Natural killer cell treated with Interleukin-12 subunit alpha and Interleukin-12 subunit beta and Interleukin-15 and Interleukin-18, amount 100 ng/mL, for 72 hours (primary cell): Measurements from ENCODE around the gene NPLOC4. TPM values are rescaled to one million over a fixed set of nuclear protein-coding genes. Genes with fewer than 3 reads are reported as not detected.
A peak's percentile ranks its signal among the peaks of the same experiment; 100 is the strongest.
"Not testable (repeated sequence)": the region's sequence is repeated elsewhere in the genome, so short reads cannot be mapped to it uniquely, and the experiment has no call there.

Source experiments
- ATAC-seq, 2 donors: fragments of 150-1000 bp; cut with Tn5 transposase in 1 of 2; sonication (Bioruptor Pico), chemical (Tn5 transposase) in 1 of 2; 2 replicates each; pipeline ENCODE4 v1.10.0; 2021
- DNase-seq: peaks from one replicate; pipeline ENCODE4 v3.0.0; 2022; ENCODE audit warnings: low spot score
- H3K27ac Mint-ChIP-seq, 2 donors: 1 replicate in 1 of 2; 2 replicates in 1 of 2; pipeline ENCODE4 v1.8.0; 2022; ENCODE audit warnings: mixed read lengths in 2 of 2, mild to moderate bottlenecking in 1 of 2, moderate library complexity in 1 of 2
- H3K27me3 Mint-ChIP-seq, 2 donors: 1 replicate in 1 of 2; 2 replicates in 1 of 2; pipeline ENCODE4 v1.8.0; 2022; ENCODE audit warnings: mixed read lengths in 2 of 2
- H3K36me3 Mint-ChIP-seq: one replicate; pipeline ENCODE4 v1.8.0; 2022; ENCODE audit warnings: mixed read lengths
- H3K4me1 Mint-ChIP-seq, 2 donors: 1 replicate in 1 of 2; 2 replicates in 1 of 2; pipeline ENCODE4 v1.8.0; 2022; ENCODE audit warnings: low read depth in 2 of 2, mixed read lengths in 2 of 2, mild to moderate bottlenecking in 1 of 2
- H3K4me3 Mint-ChIP-seq: one replicate; pipeline ENCODE4 v1.8.0; 2022; ENCODE audit warnings: mixed read lengths
- H3K9me3 Mint-ChIP-seq: 2 replicates; pipeline ENCODE4 v1.8.0; 2022; ENCODE audit warnings: mixed read lengths
- total RNA-seq, 2 donors: library from RNA; stranded (reverse); gene quantifications; one replicate each; pipeline ENCODE4 v1.2.3, GENCODE V29; 2022

NPLOC4 gene
- total RNA-seq = 100 to 1,000 TPM; 161 to 174 TPM

DNA sequence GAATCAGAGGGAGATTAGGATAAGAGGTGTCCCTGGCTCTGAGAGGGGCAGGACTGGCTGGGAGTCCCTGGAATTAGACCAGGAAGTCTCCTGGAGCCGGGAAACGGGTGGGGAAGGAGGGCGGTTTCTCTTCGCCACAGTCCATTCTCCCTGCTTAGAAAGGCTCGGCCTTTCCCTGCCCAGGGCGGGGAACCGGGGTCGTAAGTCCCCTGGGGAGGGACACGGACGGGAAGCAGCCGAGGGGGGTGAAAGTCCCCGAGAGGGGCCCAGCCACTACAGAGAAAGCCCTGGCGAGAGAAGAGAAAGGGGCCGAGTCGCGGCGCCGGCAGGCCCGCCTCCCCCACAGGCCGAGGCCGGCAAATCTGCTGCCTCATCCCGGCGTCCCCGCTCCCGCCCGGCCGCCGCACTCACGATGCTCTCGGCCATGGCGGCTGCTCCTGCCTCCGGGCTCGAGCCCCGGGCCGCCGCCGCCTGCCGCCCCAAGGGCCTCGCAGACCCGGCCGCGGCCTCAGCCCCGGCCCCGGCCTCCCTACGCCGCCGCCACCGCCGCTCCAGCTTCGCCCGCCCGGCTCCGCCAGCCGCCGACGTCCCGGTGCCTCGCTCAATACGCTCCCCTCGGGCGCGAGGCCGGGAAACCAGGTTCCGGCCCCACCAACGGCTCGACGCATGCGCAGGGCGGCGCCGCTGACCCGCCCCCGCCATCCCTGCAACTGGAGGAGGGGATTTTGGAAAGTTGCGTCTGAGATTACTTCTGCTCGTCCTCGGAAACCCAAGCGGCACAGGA lies at the start of gene NPLOC4, which contains the start of gene TSPAN10:
NPLOC4 (minus strand) TSS at position 608 of the 784 bp plus-strand sequence; CDS start at position 426, 182 bp downstream.
TSPAN10 (plus strand) TSS at position 692 of the 784 bp plus-strand sequence. CDS start 5,217 bp downstream, outside the sequence.
- Mint-ChIP-seq H3K27ac (peak within 1 kb of the TSS; percentile 92 to 95), H3K4me3 (peak within 1 kb of the TSS; percentile 98), H3K36me3 (peaks cover 5% of the 10 kb centered on the region), H3K4me1 (peaks cover 9 to 15% of the 10 kb centered on the region in 2 donors), H3K9me3 (no peaks in the 10 kb centered on the region), H3K27me3 (no peaks in the 10 kb centered on the region)
- DNase-seq = peak; percentile 90
- peak; percentile 94 to 96 for ATAC-seq

DNA sequence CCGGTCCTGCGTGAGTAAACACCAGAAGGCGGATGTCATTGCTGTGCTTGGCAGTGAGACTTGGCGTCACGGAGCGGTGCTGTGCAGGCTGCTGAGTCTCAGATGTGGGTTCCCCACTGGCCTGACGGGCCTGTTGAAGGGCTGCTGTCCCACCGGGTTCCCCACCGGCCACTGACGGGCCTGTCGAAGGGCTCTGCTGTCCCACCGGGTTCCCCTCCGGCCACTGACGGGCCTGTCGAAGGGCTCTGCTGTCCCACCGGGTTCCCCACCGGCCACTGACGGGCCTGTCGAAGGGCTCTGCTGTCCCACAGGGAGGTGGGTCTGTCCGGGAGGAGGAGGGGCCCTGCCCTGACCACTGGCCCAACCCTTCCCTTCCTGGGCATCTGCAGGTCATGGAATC lies 49.7 kb upstream of the NPLOC4 start:
- no peaks in the 10 kb centered on the region for H3K9me3 Mint-ChIP-seq
- no peak overlapping the region for H3K27ac Mint-ChIP-seq

DNA sequence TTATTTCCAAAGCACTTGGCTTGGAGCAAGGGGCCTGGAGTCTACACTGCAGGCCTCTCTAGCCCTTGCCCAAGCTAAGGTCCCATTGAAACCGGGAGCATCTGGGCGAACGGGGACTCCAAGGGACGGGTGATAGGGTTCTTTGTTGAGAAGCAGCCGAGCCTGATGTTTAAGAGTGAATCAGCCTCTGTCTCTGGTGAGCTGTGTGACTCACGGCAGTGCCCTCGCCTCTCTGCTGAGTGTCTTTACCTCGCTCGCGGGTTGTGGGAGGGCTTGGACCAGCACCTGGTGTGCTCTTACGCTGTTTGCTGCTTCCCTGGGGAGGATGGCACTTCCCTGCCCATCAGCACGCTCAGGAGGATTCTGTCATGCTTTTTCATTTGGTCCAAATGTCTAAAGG lies 48.2 kb upstream of the NPLOC4 start:
- peak overlapping the region; percentile 86 to 88 for H3K27ac Mint-ChIP-seq
- no peak for ATAC-seq
- DNase-seq = no peak
- H3K27me3 Mint-ChIP-seq = no peaks in the 10 kb centered on the region
- H3K36me3 Mint-ChIP-seq = no peaks in the 10 kb centered on the region
- H3K4me1 Mint-ChIP-seq = peaks cover 34 to 48% of the 10 kb centered on the region in 2 donors
- H3K9me3 Mint-ChIP-seq = no peaks in the 10 kb centered on the region
- peak overlapping the region; percentile 91 for H3K4me3 Mint-ChIP-seq

More for the DNA sequence above, 49.7 kb upstream of the NPLOC4 start:
- Mint-ChIP-seq H3K4me3 (no peak overlapping the region), H3K36me3 (no peaks in the 10 kb centered on the region), H3K27me3 (no peaks in the 10 kb centered on the region), H3K4me1 (peaks cover 34 to 52% of the 10 kb centered on the region in 2 donors)
- no peak for DNase-seq
- ATAC-seq = no peak

DNA sequence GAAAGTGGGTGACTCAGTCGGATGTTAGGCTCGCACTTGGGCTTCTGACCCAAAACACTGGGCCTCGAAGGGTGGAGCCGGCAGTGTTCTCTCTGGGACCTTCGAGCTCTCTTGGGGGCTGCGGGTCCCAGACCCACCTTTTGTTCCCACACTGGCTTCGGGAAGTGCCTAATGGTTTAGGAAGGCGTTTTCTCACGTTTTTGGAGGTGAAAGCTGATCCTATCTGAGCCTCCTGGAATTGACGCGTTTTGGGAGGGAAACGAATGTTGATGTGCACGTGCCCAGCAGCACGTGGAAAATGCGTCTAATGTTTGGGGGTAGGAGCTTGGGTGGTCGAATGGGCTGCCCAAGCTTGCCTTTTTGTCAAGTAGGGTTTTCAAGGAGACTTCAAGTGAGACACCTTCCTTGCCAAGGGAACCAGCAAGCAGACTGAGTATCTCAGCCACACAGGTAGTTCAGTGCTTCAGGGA lies 47.6 kb upstream of the NPLOC4 start:
- Mint-ChIP-seq H3K4me1 (peaks cover 33 to 44% of the 10 kb centered on the region in 2 donors), H3K27ac (peak overlapping the region; percentile 86 to 88), H3K36me3 (no peaks in the 10 kb centered on the region), H3K4me3 (peak overlapping the region; percentile 91), H3K27me3 (no peaks in the 10 kb centered on the region), H3K9me3 (no peaks in the 10 kb centered on the region)
- DNase-seq (no peak), ATAC-seq (no peak)

DNA sequence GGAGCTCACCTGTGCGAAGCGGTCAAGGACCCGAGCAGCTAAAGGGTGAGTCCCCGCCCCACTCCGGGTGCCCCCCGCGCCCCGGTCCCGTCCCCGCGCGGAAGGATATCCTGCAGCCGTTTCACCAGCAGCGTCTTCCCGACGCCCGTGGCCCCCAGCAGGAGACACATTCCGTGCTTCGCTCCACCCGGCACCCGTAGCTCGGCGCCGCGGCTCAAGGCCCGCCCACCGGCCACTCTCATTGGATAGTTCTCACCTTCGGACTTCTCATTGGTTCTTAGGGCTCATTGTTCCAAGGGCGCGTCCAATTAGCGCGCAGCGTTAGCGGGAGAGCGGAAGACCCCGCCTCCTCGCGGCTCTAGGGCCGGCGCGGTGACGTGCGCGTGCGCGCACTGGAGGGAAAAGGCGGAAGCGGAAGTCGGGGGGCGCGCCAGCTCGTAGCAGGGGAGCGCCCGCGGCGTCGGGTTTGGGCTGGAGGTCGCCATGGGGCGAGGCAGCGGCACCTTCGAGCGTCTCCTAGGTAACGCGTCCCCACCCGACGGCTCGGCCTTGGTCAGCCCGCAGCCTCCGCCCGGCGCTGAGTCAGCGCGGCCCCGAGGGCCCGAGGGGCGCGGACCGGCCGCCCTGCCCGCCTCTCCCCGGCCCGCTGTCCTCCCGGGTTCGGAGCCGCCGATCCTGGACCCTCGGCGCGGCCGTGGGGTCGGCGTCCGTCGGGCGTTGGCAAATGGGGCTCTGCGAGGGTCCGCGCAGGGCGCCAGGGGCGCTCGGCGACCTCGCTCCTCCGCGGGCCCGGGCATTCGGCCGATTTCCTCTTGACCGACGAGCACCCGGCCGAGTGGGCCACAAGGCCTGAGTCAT lies 46.9 kb upstream of the NPLOC4 start, which contains the start of the genes ARL16 and HGS:
ARL16 (minus strand) TSS at position 214 of the 858 bp plus-strand sequence; CDS start at position 170, 44 bp downstream.
HGS (plus strand) TSS at position 428 of the 858 bp plus-strand sequence; CDS start at position 484, 56 bp downstream.
- Mint-ChIP-seq H3K27ac (peak within 1 kb of the TSS; percentile 86 to 88), H3K36me3 (no peaks in the 10 kb centered on the region), H3K4me1 (peaks cover 27 to 38% of the 10 kb centered on the region in 2 donors), H3K4me3 (peak within 1 kb of the TSS; percentile 91), H3K27me3 (no peaks in the 10 kb centered on the region), H3K9me3 (no peaks in the 10 kb centered on the region)
- ATAC-seq (peak; percentile 97 to 99), DNase-seq (peak; percentile 99)

DNA sequence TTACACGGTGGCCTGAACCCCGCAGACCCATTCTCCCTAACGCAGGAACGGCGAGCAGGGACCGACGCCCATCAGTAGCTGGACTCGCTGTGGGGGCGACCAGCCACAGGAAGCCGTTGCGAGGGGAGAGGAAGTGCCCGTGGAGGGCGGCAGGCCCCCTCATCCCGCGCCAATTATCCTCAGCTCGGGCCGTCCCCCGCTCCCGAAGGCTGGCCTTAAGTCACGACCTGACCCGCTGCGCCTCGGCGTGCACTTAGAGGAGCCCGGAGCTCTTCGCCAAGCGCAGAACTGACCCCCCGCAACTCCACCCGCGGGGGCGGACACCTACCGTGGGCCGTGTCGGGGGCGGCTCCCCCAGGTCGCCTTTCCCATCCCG lies 46.3 kb upstream of the NPLOC4 start:
- DNase-seq (no peak), ATAC-seq (peak; percentile 0 to 4)
- H3K4me1 Mint-ChIP-seq = peaks cover 26 to 36% of the 10 kb centered on the region in 2 donors
- H3K4me3 Mint-ChIP-seq = peak overlapping the region; percentile 90
- no peaks in the 10 kb centered on the region for H3K36me3 Mint-ChIP-seq
- H3K9me3 Mint-ChIP-seq = no peaks in the 10 kb centered on the region
- H3K27ac Mint-ChIP-seq = peak overlapping the region; percentile 86 to 88
- no peaks in the 10 kb centered on the region for H3K27me3 Mint-ChIP-seq

DNA sequence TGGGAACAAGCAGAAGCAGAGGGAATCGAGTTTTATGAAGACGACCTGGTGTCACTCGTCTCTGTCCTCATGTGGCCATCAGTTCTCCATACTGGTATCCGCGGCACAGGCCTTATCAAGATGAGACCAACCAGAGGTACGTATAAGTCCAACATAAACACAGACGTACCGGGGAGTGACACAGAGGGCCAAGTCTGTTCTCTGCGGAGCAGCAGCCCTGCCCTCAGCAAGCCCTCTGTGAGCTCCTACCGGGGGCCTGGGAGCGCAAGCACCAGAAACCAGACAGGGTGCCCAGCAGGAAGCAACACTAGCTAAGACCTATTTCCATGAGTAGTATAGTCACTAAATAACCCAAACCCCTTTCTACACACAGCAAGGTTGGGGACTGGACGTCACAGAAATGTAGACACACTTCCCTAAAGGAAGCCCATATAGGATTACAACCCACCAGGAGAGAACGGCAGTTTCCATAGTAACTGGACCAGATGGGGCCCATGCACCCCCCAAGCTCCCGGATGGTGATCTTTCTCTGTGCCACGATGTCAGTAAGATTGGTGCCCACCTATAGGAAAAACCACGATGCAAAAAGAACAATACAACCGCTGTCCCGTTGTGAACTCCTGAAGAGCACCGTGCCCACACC lies 45.8 kb upstream of the NPLOC4 start:
- H3K4me1 Mint-ChIP-seq = peaks cover 26 to 36% of the 10 kb centered on the region in 2 donors
- ATAC-seq (no peak), DNase-seq (no peak)
- peak overlapping the region; percentile 86 to 88 for H3K27ac Mint-ChIP-seq
- H3K9me3 Mint-ChIP-seq = no peaks in the 10 kb centered on the region
- no peaks in the 10 kb centered on the region for H3K27me3 Mint-ChIP-seq
- H3K4me3 Mint-ChIP-seq = peak overlapping the region; percentile 90
- H3K36me3 Mint-ChIP-seq = no peaks in the 10 kb centered on the region

DNA sequence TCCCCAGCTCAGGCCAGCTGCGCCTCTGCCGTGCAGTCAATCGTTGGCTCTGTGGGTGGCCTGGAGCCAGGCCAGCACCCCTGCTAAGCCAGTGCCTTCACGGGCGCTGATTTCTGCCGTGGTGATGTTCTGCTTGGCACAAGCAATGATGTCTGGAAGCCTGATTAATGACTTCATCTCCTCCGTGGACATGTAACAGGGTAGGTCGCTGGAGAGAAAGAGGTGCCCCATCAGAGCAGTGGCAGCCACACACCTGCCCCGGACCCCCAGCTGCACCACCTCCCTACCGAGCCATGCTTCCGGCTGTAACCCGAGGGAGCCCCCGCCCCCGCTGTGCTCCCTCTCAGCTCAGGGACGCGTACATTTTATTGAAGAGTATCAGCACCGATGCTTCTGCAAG lies 44.8 kb upstream of the NPLOC4 start:
- DNase-seq = no peak
- peaks cover 26 to 27% of the 10 kb centered on the region in 2 donors for H3K4me1 Mint-ChIP-seq
- H3K9me3 Mint-ChIP-seq = no peaks in the 10 kb centered on the region
- ATAC-seq = no peak
- H3K27me3 Mint-ChIP-seq = no peaks in the 10 kb centered on the region
- H3K36me3 Mint-ChIP-seq = no peaks in the 10 kb centered on the region
- no peak overlapping the region for H3K27ac Mint-ChIP-seq
- H3K4me3 Mint-ChIP-seq = no peak overlapping the region

DNA sequence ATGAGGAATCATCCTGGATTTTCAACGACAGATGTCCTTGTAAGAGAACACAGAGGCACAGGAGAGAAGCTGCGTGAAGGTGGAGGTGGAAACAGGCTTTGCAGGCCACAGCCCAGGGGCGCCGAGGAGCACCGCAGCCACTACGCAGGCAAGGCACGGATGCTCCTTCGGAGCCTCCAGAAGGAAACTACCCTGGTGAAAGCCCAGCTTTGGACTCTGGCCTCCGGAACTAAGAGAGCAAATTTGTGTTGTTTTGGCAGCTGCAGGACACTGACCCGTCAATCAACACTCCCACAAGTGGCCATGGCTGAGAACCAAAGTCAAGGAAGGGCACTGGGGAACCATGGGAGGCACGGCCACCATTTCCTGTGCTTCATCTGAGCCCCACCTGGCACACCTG lies 43.2 kb upstream of the NPLOC4 start:
- Mint-ChIP-seq H3K4me3 (no peak overlapping the region), H3K27me3 (no peaks in the 10 kb centered on the region), H3K27ac (no peak overlapping the region), H3K4me1 (peaks cover 24 to 26% of the 10 kb centered on the region in 2 donors), H3K9me3 (no peaks in the 10 kb centered on the region), H3K36me3 (no peaks in the 10 kb centered on the region)
- DNase-seq (no peak), ATAC-seq (no peak)

DNA sequence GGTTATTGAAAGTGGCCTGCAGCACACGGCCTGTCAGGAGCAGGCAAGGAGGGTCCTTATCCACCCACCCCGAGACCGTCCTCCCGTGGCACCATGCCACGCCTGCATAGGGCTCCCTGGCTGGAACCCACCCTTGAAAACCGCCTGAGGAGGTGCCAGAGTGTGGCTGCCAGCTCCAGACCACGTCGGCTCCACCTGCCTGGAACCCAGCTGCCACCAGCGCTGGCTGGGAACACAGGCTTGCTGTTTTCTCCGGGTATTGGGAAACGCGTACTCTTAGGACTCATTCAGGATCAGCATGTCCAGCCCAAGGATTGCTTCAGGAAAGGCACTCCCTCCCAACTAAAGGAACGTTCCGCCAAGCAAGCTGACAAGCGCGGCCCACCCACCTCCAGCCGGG lies 40.0 kb upstream of the NPLOC4 start:
- no peak for DNase-seq
- Mint-ChIP-seq H3K4me1 (peaks cover 7 to 13% of the 10 kb centered on the region in 2 donors), H3K27ac (no peak overlapping the region), H3K9me3 (no peaks in the 10 kb centered on the region), H3K27me3 (no peaks in the 10 kb centered on the region), H3K36me3 (no peaks in the 10 kb centered on the region), H3K4me3 (no peak overlapping the region)
- ATAC-seq = no peak

DNA sequence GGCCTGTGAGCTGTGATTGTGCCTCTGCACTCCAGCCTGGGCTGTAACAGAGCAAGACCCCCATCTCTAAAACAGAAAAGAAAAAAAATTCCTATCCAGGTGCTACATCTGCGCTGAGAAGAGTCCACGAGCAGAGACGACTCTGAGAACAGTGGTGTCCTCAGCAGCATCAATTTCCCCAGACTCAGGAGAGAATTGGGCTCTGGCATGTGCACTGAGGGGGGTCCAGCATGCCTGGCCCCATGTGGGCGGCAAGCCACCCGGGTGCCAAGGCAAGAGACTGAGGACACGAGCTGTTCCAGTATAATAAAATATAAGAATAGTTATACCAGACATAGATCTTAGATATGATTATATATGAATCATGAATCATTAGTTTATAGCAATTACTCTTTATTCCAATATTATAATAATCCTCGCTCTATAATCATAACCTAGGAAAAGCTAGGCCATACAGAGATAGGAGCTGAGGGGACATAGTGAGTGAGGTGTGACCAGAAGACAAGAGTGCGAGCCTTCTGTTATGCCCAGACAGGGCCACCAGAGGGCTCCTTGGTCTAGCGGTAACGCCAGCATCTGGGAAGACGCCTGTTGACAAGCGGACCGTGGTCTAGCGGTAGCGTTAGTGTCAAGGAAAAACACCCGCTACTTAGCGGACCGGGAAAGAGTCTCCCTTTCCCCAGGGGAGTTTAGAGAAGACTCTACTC lies 38.8 kb upstream of the NPLOC4 start:
- not testable (repeated sequence) for H3K36me3 Mint-ChIP-seq, H3K4me3 Mint-ChIP-seq, DNase-seq

DNA sequence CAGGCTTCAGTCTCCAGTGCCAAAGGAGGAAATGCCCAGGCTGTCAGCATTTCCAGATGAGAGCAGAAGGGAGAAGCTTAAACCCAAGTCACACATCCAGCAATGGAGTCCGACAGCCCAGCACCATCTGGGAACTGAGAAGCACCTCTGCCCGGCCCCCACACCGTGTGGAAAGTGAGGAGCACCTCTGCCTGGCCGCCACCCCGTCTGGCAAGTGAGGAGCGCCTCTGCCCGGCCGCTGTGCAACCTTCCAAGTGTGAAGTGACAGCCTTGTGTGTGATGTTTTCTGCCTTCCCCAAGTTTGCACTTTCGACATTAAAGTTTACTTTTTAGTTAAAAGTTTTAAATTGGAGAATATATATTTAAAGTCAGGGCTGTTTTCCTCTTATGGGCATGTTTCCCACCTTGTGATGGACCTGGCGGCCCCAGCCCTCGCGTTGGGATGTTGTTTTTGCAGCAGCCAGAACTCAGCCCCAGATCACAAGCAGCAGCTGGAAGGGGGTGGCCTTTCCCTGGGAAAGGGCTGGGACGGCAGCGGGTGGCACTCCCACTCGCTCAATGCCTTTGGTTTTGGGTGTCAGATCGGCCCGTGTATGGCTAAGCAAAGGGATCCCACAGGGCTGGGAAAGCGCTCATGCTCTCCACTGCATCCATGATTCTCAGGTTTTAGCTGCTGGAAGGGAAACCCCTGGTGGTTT lies 36.8 kb upstream of the NPLOC4 start:
- no peak overlapping the region for H3K27ac Mint-ChIP-seq

More for the DNA sequence above, 38.8 kb upstream of the NPLOC4 start:
- H3K4me1 Mint-ChIP-seq = peaks cover 7 to 11% of the 10 kb centered on the region in 2 donors
- H3K9me3 Mint-ChIP-seq, ATAC-seq, H3K27ac Mint-ChIP-seq, H3K27me3 Mint-ChIP-seq: not testable (repeated sequence)

More for the DNA sequence above, 36.8 kb upstream of the NPLOC4 start:
- ATAC-seq = no peak
- Mint-ChIP-seq H3K27me3 (no peaks in the 10 kb centered on the region), H3K36me3 (no peaks in the 10 kb centered on the region), H3K4me3 (no peak overlapping the region), H3K9me3 (no peaks in the 10 kb centered on the region), H3K4me1 (peaks cover 7 to 8% of the 10 kb centered on the region in 2 donors)
- DNase-seq = no peak
